Lower leg skin (tissue), 4 donors: ENCODE results near the gene EEF1AKMT2. TPM values are rescaled to one million over a fixed set of nuclear protein-coding genes. Genes with fewer than 3 reads are reported as not detected.

Experiments used
- DNase-seq, 2 donors: peaks; one replicate each; pipeline ENCODE4 v3.0.0-alpha.2; 2019; ENCODE audit warnings: low spot score in 2 of 2
- H3K4me3 ChIP-seq: fragments of 200-600 bp; sonication (generic); 2 replicates; pipeline ENCODE4 v1.5.1; 2017; ENCODE audit warnings: mild to moderate bottlenecking, low read depth; ENCODE audit not compliant: poor library complexity, severe bottlenecking
- POLR2A ChIP-seq, 2 donors: fragments of 450-650 bp; IDR thresholded peaks; one replicate each; pipeline ENCODE4 v1.6.1; 2016 to 2017; ENCODE audit warnings: antibody characterized with exemption in 2 of 2, mild to moderate bottlenecking in 1 of 2, moderate library complexity in 1 of 2
- WGBS, 2 donors: methylation state at CpG; one replicate each; pipeline ENCODE4 v1.1.5; 2018; 5-methylcytosine and 5-hydroxymethylcytosine counted together
- intact Hi-C: fragments of 100-400 bp; cut with DNase I; formaldehyde crosslinking; loops from one replicate; pipeline ENCODE4 v1.15.0; 2023; ENCODE audit warnings: low total_unique reads
- total RNA-seq, 4 donors: library from RNA; depleted of rRNA; stranded (reverse); fragments of >200 nt; gene quantifications; one replicate each; pipeline ENCODE4 v1.1.0, GENCODE V29; 2016
- TF ChIP-seq, protein P1 (sequence below), 3 donors: fragments of 450-650 bp; IDR thresholded peaks; one replicate each; pipeline ENCODE4 v1.5.1; 2016; ENCODE audit warnings: antibody characterized with exemption in 3 of 3, mild to moderate bottlenecking in 3 of 3, moderate library complexity in 2 of 3

EEF1AKMT2 gene
- total RNA-seq, 4 donors from 2014 or later: 10.6 to 18.8 (median 14.4) TPM

DNA sequence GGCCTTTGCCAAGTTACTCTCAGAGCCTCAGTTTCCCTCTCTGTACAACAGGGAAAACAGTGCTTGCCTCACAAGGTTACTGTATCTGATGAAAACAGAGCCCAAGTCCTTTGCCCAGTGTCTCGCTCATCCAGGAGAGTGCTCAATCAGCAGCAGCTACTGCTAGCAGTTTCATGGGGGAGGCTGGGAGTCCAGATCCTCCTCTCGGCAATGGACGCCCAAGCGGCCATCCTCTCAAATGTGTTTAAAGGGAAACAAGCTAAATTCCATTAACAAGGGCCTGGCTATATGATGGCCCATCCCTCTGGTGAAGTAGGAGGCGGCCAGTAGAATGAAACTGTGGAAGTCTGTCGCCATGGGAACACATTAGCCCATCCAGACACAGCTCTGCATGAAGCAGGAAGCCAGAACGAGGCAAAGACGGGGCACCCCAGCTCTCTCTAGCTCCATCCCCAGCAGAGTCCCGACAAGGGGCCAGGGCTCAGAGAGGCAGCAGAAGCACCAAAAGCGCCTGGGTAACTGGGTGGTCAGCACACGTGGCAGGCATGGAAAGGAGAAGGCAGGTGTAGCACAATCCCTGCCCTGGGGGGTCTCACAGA, 82.7 kb downstream of the EEF1AKMT2 start:
- intact Hi-C loops: no loop called here
- DNase-seq: no peak
- 78 to 85% methylated on average over 10 of the region's 11 CpGs for WGBS, 2 donors
- no peak for TF ChIP-seq POLR2A (IDR thresholded peaks at IDR 0.05)
- TF ChIP-seq, protein P1, sequence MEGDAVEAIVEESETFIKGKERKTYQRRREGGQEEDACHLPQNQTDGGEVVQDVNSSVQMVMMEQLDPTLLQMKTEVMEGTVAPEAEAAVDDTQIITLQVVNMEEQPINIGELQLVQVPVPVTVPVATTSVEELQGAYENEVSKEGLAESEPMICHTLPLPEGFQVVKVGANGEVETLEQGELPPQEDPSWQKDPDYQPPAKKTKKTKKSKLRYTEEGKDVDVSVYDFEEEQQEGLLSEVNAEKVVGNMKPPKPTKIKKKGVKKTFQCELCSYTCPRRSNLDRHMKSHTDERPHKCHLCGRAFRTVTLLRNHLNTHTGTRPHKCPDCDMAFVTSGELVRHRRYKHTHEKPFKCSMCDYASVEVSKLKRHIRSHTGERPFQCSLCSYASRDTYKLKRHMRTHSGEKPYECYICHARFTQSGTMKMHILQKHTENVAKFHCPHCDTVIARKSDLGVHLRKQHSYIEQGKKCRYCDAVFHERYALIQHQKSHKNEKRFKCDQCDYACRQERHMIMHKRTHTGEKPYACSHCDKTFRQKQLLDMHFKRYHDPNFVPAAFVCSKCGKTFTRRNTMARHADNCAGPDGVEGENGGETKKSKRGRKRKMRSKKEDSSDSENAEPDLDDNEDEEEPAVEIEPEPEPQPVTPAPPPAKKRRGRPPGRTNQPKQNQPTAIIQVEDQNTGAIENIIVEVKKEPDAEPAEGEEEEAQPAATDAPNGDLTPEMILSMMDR (IDR thresholded peaks at IDR 0.05): no peak
- no peak overlapping the region for H3K4me3 ChIP-seq

- no peak for DNase-seq
- intact Hi-C loops: no loop called here
- TF ChIP-seq POLR2A (IDR thresholded peaks at IDR 0.05): no peak
- TF ChIP-seq, protein P1 (IDR thresholded peaks at IDR 0.05): no peak
- WGBS, 2 donors: 55 to 62% methylated on average over 9 of the region's 9 CpGs
- no peak overlapping the region for H3K4me3 ChIP-seq
These were observed 83.4 kb downstream of the EEF1AKMT2 start for GRCh38 chr10:124708246-124708779.

Other genes starting within 250 kb of the EEF1AKMT2 start
- 10 to 100 TPM; 41.5 to 69.1 (median 58.2) TPM for gene FAM53B, start 47.5 kb downstream of the EEF1AKMT2 start, total RNA-seq
- 10 to 100 TPM; 19.3 to 20.9 (median 19.9) TPM for gene ABRAXAS2, start 9.9 kb upstream of the EEF1AKMT2 start, total RNA-seq
- gene ZRANB1, start 150.2 kb upstream of the EEF1AKMT2 start, total RNA-seq: 10 to 100 TPM; 26.5 to 40.6 (median 35.0) TPM